ENCODE measurements around the gene ARAF.

ARAF gene

DNA sequence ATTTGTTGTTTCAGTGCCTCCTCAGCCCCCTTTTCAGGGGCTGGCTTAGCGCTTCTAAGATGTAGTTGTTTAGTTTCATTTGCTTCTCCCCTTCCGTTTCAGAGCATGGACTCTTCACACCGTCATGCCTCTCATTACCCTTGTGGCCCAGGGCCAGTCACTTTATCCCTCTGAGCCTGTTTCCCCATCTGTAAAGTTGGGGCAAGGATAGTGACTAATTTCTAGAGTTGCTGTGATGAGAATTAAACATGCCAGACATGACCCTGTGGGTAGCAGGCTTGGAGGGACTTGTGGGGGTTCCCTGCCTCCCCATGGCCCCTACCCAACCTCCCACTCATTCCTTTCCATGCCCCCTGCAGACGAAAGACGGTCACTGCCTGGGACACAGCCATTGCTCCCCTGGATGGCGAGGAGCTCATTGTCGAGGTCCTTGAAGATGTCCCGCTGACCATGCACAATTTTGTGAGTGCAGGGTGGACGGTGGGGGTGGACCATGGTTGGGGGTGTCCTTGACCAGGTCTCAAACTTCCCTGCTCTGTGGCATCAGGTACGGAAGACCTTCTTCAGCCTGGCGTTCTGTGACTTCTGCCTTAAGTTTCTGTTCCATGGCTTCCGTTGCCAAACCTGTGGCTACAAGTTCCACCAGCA lies 3.6 kb downstream of the ARAF start:
- DNase-seq (ENCODE audit: low read depth in 2 of 2), result no peak

DNA sequence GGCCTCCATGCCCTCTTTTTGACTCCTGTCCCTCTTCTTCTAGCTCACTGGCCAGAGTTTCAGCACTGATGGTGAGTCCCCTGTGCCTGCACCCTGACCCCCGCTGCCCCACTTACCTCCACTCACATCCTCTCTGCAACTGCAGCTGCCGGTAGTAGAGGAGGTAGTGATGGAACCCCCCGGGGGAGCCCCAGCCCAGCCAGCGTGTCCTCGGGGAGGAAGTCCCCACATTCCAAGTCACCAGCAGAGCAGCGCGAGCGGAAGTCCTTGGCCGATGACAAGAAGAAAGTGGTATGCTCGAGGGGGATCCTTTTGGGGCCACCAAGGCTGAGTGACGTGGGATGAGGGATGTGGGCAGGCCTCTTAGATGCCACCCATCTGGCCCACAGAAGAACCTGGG lies 5.8 kb downstream of the ARAF start:
- TF ChIP-seq, protein P1, sequence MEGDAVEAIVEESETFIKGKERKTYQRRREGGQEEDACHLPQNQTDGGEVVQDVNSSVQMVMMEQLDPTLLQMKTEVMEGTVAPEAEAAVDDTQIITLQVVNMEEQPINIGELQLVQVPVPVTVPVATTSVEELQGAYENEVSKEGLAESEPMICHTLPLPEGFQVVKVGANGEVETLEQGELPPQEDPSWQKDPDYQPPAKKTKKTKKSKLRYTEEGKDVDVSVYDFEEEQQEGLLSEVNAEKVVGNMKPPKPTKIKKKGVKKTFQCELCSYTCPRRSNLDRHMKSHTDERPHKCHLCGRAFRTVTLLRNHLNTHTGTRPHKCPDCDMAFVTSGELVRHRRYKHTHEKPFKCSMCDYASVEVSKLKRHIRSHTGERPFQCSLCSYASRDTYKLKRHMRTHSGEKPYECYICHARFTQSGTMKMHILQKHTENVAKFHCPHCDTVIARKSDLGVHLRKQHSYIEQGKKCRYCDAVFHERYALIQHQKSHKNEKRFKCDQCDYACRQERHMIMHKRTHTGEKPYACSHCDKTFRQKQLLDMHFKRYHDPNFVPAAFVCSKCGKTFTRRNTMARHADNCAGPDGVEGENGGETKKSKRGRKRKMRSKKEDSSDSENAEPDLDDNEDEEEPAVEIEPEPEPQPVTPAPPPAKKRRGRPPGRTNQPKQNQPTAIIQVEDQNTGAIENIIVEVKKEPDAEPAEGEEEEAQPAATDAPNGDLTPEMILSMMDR (IDR thresholded peaks at IDR 0.05; ENCODE audit: low read depth, low read length), result no peak
- H3K4me3 ChIP-seq (replicated peaks in 1 of 2; ENCODE audit: low read depth in 2 of 2, low read length in 2 of 2), result no peak overlapping the region
- DNase-seq (ENCODE audit: low read depth in 2 of 2), result no peak

More for the DNA sequence above, 3.6 kb downstream of the ARAF start:
- no peak overlapping the region for H3K4me3 ChIP-seq (replicated peaks in 1 of 2; ENCODE audit: low read depth in 2 of 2, low read length in 2 of 2)
- TF ChIP-seq, protein P1 (IDR thresholded peaks at IDR 0.05; ENCODE audit: low read depth, low read length), result no peak

DNA sequence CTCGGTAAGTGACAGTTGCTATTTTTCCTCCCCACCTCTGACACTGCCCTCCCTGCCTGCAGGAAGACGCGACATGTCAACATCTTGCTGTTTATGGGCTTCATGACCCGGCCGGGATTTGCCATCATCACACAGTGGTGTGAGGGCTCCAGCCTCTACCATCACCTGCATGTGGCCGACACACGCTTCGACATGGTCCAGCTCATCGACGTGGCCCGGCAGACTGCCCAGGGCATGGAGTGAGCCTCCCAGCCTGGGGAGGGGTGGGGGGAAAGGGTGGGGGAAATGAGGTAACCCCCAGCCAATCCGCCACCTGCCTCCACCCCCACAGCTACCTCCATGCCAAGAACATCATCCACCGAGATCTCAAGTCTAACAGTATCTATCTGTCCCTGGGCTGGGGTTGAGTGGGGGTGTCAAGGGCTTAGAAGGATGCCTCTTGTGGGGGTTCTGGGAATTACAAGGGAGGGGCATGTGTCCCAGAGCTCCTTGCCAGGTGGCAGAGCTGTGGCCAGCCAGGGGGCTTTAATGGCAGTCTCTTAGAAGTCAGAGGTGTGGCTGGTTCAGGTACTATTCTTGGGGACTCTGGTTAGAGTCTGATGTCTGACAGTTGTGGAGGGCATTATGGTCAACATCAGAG lies 7.8 kb downstream of the ARAF start:
- DNase-seq (ENCODE audit: low read depth in 2 of 2), result no peak
- no peak overlapping the region for H3K4me3 ChIP-seq (replicated peaks in 1 of 2; ENCODE audit: low read depth in 2 of 2, low read length in 2 of 2)
- TF ChIP-seq, protein P1 (IDR thresholded peaks at IDR 0.05; ENCODE audit: low read depth, low read length), result peak; percentile 44

DNA sequence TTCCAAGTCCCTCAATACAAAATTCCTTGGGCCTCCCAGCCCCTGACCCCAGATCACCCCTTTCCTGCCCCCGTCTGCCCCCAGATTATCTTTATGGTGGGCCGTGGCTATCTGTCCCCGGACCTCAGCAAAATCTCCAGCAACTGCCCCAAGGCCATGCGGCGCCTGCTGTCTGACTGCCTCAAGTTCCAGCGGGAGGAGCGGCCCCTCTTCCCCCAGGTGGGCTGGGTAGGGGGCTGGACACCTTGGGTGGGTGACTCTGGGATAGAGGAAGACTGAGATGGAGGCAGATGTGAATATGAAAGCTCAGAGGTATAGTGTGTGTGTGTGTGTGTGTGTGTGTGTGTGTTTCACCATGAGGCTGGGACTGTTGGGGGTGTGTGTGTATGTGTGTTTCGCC lies 9.8 kb downstream of the ARAF start:
- TF ChIP-seq, protein P1 (IDR thresholded peaks at IDR 0.05; ENCODE audit: low read depth, low read length), result no peak
- H3K4me3 ChIP-seq (replicated peaks in 1 of 2; ENCODE audit: low read depth in 2 of 2, low read length in 2 of 2), result no peak overlapping the region

DNA sequence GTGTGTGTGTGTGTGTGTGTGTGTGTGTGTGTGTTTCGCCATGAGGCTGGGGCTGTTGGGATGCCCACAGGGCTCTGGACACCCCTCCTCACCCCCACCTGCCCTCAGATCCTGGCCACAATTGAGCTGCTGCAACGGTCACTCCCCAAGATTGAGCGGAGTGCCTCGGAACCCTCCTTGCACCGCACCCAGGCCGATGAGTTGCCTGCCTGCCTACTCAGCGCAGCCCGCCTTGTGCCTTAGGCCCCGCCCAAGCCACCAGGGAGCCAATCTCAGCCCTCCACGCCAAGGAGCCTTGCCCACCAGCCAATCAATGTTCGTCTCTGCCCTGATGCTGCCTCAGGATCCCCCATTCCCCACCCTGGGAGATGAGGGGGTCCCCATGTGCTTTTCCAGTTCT lies 10.2 kb downstream of the ARAF start:
- TF ChIP-seq, protein P1 (IDR thresholded peaks at IDR 0.05; ENCODE audit: low read depth, low read length), result no peak
- H3K4me3 ChIP-seq (replicated peaks in 1 of 2; ENCODE audit: low read depth in 2 of 2, low read length in 2 of 2), result no peak overlapping the region
- no peak for DNase-seq (ENCODE audit: low read depth in 2 of 2)

More for the DNA sequence above, 9.8 kb downstream of the ARAF start:
- no peak for DNase-seq (ENCODE audit: low read depth in 2 of 2)

DNA sequence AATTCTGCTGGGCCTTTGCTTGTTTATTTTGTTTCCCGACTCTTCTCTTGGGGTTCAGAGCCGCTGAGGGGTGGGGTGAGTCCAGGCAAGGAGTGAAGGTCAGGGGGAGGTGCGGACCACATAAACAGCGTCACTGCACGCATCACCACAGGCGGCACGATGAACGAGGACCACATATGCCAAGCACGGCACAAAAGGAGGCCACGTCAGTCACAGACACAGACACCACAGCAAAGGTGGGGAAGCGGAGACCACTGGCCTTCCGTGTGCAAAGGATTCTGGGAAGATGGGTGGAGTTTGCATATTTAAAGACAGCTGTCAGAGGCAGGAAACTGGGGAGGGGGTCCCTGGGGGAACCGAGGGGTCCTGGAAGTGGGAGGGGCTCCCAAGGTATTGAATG lies 10.9 kb downstream of the ARAF start:
- TF ChIP-seq, protein P1 (IDR thresholded peaks at IDR 0.05; ENCODE audit: low read depth, low read length), result no peak
- no peak for DNase-seq (ENCODE audit: low read depth in 2 of 2)
- no peak overlapping the region for H3K4me3 ChIP-seq (replicated peaks in 1 of 2; ENCODE audit: low read depth in 2 of 2, low read length in 2 of 2)

Data from cardiac fibroblast (primary cell).